ENCODE data around the gene IQCN.

The IQCN gene

GRCh38 chr19:18239303-18239702, 34.9 kb downstream of the IQCN start:
- in situ Hi-C loops (cut with HindIII; ENCODE audit: low sequenced_read_pairs): no loop called here

DNA sequence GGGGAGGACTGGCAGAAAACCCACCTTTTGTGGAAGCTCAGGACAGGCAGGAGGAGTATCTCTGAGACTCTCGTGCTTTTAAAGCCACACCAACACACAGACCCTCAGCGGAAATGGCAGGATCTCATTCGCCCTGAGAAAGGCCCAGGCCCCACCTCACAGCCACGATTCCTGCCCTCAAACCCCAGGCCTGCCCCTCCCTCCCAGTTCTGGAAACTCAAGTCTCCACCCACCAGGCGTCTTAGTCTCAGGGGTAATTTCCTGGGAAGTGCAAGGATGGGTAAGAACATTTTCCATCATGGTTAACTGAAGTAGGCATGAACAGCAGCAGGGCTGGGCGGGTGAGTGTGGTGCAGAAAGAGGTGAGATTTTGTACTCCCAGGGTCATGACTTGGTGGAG, 40.1 kb downstream of the IQCN start:
- in situ Hi-C loops (cut with HindIII; ENCODE audit: low sequenced_read_pairs): no loop called here

DNA sequence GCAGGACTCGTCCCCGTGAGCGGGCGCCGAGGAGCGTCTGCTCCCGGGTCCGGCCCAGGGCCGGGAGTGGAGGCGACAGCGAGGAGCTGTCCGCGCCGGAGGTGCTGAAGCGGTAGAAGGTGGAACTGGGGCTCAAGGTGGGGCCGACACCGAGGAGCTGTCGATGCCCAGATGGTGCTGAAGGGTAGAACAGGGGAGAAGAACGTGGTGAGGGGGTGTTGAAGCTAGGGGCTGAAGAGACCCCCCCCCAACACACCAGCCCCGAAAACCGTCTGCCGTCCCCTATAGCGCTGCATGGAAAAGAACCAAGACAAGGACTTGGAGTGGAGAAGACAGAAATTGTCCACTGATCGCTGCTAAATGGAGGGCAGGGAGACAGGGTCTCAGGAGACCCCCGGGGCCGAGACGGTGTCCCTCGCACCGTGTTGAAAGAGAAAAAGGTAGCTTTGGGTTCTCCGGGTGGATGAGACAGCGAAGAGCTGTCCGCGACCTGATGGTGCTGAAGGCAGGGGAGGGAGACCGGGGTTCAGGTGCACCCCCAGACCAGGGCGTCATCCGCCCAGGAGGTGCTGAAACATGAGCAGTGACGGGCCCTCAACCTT, 40.9 kb downstream of the IQCN start:
- in situ Hi-C loops (cut with HindIII; ENCODE audit: low sequenced_read_pairs): no loop called here

GRCh38 chr19:18232540-18233223, 41.6 kb downstream of the IQCN start:
- in situ Hi-C loops (cut with HindIII; ENCODE audit: low sequenced_read_pairs): no loop called here

DNA sequence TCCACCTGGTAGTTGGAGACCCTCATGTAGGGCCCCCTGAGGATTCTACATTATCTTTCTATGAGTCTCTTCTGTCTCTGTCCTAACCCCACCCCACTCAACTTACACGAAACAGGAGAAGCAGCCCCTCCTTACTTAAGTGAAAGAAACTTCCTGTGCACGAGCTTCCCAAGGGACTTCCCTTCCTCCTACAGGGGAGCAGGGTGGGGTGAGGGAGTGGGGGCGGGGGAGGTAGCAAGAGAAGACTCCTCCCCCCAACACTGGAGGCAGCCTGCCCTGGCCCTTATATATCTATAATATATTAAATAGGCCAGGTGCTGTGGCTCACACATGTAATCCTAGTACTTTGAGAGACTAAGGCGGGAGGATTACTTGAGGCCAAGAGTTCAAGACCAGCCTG, 42.5 kb downstream of the IQCN start:
- in situ Hi-C loops (cut with HindIII; ENCODE audit: low sequenced_read_pairs): no loop called here

DNA sequence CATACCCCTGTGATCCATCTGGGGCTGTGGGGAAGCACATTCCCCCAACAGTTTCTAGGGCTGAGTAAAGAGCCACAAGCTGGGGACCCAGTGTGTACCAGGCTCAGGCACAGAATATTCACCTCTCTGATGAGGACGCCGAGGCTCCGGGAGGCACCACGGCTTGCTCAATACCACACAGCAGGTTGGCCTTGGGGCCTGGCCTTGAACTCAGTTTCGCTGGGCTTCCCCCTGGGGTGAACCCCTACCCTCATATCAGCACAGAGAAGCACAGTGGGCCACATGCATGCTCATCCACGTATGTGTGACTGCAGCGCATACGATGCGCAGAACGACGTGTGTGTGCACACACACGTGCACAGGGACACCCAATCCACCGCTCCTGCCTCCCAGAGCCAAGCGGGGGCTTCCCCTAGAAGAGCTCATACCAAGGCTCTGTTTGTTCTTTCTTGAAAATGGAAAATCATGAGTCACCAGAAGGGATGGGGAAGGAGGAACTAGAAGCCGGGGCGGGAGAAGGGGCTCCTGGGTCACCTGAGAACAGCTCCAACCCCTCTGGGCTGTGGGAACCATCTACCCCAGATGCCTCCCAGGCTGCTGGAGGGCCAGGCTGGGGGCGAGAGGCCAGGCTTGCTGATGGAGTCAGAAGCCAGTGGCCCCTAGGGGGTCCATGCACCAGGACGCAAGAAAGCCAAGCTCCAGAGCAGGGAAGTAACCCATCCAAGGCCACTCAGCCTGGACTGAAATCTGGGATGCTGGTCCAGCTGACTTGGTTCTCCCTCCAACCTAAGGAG, 43.1 kb downstream of the IQCN start:
- in situ Hi-C loops (cut with HindIII; ENCODE audit: low sequenced_read_pairs): no loop called here

- in situ Hi-C loops (cut with HindIII; ENCODE audit: low sequenced_read_pairs): loop anchor here (5.0 kb wide), 1 partner anchor 48 kb away; no protein-coding TSS in a partner anchor
Measured at GRCh38 chr19:18229915-18230314, 44.3 kb downstream of the IQCN start.

DNA sequence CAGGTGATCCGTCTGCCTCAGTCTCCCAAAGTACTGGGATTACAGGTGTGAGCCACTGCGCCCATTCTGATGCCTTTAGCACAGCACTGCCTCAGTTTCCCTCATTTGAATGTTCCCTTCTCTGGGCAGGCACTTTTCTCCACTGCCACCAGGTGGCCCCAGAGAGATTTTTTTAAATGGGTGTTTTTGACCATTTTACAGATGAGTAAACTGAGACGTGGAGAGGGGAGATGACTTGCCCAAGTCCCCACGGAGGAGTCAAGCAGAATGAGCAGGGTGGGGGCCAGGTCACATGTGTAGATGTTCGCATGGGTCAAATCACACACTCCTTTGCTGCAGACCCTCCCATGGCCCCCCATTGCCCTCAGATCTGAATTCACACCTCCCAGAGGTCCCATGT, 44.8 kb downstream of the IQCN start:
- in situ Hi-C loops (cut with HindIII; ENCODE audit: low sequenced_read_pairs): loop anchor here (5.0 kb wide), 1 partner anchor 47 kb away; no protein-coding TSS in a partner anchor

- in situ Hi-C loops (cut with HindIII; ENCODE audit: low sequenced_read_pairs): loop anchor here (5.0 kb wide), 1 partner anchor 46 kb away; no protein-coding TSS in a partner anchor
Measured at GRCh38 chr19:18227781-18228271, 46.4 kb downstream of the IQCN start.

DNA sequence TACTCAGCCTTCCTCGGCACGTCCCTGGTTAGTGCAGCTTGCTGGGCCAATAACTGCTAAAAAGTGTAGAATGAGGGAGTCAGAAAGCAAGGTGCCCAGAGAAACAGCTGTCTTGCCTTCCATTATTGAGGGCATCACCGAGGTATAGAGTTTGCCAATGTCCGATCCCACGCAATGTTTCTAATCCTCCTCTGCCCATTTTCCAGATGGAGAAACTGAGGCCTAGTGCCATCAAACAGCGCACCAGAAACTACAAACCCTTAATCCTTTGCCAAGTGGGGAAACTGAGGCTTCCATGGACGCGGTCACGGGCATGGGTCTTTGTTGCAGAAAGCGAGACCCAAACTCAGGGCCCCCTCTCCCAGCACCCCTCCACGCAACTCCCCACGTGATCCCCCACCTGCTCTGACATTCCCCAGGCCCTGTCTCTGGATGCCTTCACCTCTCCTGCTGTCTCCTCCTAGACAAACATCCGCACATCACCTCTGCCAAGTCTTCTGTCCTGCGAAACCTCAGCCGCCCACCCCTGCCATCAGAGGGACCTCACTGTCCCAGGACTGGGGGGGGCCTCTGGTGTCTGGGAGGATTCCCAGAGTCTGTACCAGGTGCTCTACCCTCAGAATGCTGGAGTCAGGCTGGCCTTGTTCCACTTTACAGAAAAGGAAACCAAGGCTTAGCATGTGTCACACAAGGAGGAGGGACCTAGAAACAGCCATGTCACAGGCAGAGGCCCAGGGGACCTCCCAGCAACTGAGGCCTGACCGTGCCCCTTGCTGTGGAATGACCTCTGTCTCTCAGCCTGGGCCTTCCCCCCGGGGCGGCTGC, 47.1 kb downstream of the IQCN start:
- in situ Hi-C loops (cut with HindIII; ENCODE audit: low sequenced_read_pairs): loop anchor here (5.0 kb wide), 1 partner anchor 45 kb away; no protein-coding TSS in a partner anchor

DNA sequence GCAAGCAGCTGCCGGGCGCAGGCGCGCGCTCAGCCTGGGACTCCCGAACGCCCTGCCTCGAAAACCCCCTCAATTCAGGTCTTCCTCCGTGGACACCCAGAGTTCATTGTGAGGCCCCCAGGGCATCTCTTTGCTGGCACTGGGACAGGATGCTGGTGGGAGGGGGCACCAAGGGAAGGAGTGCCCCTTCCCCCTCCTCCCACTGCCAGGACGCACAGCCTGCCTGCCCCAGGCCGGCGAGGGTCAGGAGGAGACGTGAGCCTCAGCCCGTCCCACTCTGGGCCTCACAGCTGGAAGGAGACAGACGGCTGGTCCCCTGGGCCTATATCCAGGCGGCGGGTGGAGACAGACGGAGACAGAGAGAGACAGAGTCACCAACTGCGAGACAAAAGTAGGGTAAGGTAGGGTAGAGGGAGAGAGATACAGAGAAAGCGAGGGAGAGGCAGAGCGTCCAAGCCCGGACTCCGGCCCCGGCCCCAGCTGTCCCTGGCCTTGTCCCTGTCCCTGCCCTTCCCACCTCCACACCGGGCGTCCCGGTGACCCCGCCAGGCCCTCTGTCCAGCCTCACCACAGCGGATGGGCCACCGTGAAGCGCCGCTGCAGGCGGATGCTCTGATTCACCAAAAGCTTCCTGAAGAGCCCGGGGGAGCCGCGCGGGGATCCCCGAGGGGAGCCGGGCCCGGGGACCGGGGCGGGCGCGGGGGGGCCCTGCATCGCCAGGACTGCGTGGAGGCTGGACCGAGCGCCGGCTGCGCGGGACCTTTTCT, 48.4 kb downstream of the IQCN start, which contains the start of gene PDE4C:
Gene PDE4C (minus strand): TSS at position 737 of the 767 bp plus-strand sequence. CDS start 23 bp downstream, at position 714.
- in situ Hi-C loops (cut with HindIII; ENCODE audit: low sequenced_read_pairs): loop anchor here (5.0 kb wide), 1 partner anchor 44 kb away; no protein-coding TSS in a partner anchor

DNA sequence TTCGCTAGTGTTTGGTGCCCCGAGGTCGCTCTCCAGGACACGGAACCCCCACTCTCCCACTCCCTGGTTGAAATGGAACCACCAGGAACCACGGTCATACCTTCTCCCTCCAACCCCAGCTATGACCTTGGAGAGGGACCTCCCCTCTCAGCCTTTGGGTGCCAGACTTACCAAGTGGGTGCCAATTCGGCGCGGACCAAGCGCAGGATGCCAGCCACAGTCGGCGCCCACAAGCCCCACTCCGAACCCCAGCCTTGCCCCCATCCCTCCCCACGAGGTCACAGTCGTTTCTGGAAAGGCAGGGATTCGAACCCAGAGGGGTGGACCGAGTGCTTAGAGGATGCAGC, 48.9 kb downstream of the IQCN start:
- in situ Hi-C loops (cut with HindIII; ENCODE audit: low sequenced_read_pairs): loop anchor here (5.0 kb wide), 1 partner anchor 43 kb away; no protein-coding TSS in a partner anchor

DNA sequence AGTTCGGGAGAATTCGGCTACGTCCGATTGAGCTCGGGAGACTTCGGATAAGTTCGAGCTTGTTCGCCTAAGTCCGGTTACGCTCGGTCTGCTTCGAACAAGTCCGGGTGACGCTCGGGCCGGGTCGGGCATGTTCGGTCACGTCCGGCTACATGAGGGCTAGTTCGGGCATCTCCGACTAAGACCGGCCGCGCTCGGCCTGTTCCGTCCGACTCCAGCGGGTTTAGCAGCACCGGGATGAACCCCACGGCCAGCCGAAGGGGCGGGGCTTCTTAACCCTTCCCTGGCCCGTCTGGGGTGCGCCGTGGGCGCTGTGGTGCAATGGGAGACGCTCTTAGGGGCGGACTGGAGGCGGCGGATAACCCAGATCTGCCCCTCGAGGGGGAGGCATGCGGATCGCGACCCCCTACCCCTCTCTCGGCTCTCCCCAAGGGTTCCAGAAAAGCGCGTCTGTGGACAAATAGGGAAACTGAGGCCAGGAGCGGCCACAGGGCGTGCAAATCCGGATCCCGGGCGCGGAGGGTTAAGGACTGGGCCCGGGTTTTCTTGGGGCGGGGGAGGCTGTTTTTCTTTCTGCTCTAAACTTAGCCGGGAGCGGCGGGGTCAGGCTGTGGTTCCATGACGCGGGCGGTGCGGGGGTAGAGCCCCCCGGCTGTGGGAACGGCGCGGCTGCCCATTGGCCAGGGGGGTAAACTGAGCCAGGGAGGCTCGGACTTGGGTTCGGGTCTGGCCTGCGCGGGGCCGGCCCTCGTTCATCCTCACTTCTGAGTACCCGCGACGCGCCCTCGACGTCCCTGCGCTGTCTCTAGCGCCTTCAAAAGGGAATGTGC, 49.5 kb downstream of the IQCN start:
- in situ Hi-C loops (cut with HindIII; ENCODE audit: low sequenced_read_pairs): loop anchor here (5.0 kb wide), 1 partner anchor 42 kb away; no protein-coding TSS in a partner anchor

- in situ Hi-C loops (cut with HindIII; ENCODE audit: low sequenced_read_pairs): no loop called here
Measured at GRCh38 chr19:18223860-18224524, 50.3 kb downstream of the IQCN start.

- in situ Hi-C loops (cut with HindIII; ENCODE audit: low sequenced_read_pairs): no loop called here
Measured at GRCh38 chr19:18221815-18222725, 52.2 kb downstream of the IQCN start.

- in situ Hi-C loops (cut with HindIII; ENCODE audit: low sequenced_read_pairs): no loop called here
Measured at GRCh38 chr19:18220632-18221275, 53.5 kb downstream of the IQCN start.
